Testis (tissue), 2 donors: Measurements from ENCODE around the gene AHCTF1.

Source experiments
- POLR2A ChIP-seq: fragments of 450-650 bp; IDR thresholded peaks from one replicate; pipeline ENCODE4 v1.6.1; 2017; ENCODE audit warnings: antibody characterized with exemption, mild to moderate bottlenecking, moderate library complexity
- TF ChIP-seq, protein P1 (sequence below), 3 experiments: fragments of 450-650 bp in 2 of 3; fragments of 200-600 bp in 1 of 3; sonication (generic) in 1 of 3; IDR thresholded peaks; one replicate each; pipeline ENCODE4 v1.5.1; 2016 to 2019; ENCODE audit warnings: antibody characterized with exemption in 3 of 3, mild to moderate bottlenecking in 2 of 3, moderate library complexity in 1 of 3

DNA sequence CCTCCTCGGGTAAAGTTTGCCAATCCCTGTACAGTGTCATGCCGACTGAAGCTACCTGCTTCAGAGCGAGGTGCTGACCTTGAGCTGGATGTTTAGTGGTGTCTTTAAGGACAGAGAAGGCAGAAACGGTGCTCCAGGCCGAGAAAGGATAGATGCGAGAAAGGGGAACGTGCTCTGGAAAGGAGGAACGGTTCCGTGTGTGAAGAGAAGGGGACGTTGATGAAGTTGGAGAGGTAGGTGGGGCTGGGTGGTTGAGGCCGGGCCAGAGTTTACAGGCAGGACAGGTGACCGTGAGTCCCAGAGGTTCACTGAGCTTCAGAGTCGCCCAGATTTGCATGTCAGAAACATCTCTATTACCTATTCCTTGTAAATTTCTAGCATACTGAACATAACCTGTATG is 116.9 kb downstream of the AHCTF1 start:
- TF ChIP-seq, protein P1, sequence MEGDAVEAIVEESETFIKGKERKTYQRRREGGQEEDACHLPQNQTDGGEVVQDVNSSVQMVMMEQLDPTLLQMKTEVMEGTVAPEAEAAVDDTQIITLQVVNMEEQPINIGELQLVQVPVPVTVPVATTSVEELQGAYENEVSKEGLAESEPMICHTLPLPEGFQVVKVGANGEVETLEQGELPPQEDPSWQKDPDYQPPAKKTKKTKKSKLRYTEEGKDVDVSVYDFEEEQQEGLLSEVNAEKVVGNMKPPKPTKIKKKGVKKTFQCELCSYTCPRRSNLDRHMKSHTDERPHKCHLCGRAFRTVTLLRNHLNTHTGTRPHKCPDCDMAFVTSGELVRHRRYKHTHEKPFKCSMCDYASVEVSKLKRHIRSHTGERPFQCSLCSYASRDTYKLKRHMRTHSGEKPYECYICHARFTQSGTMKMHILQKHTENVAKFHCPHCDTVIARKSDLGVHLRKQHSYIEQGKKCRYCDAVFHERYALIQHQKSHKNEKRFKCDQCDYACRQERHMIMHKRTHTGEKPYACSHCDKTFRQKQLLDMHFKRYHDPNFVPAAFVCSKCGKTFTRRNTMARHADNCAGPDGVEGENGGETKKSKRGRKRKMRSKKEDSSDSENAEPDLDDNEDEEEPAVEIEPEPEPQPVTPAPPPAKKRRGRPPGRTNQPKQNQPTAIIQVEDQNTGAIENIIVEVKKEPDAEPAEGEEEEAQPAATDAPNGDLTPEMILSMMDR (IDR thresholded peaks at IDR 0.05), result no peak
- no peak for TF ChIP-seq POLR2A
